Left kidney (tissue), 8 donors: Measurements from ENCODE around the gene EFEMP2. TPM values are rescaled to one million over a fixed set of nuclear protein-coding genes. Genes with fewer than 3 reads are reported as not detected.

Experiments
- DNase-seq: peaks from one replicate; pipeline ENCODE4 v3.0.0-alpha.2; 2013
- long read RNA-seq, 8 donors: transcript quantifications; one replicate each; lab custom pipeline, GENCODE V29; 2026
- polyA plus RNA-seq: library from polyadenylated mRNA; unstranded; fragments of 120-200 nt; gene quantifications from one replicate; pipeline ENCODE4 v1.2.1, GENCODE V29; 2013; ENCODE audit not compliant: insufficient read length

EFEMP2 gene
- 102 TPM for polyA plus RNA-seq
- long read RNA-seq, donor 1, transcript EFEMP2-217 (12 exons, 1,813 nt), result minor isoform, 5 of 87 reads
- long read RNA-seq, donor 1, transcript EFEMP2-201 (11 exons, 2,034 nt), result major isoform, 42 of 87 reads
- long read RNA-seq, donor 1, partial matches to known transcripts, result 36 of 87 reads
- long read RNA-seq, donor 1, other reads (novel, unspliced or antisense), result 0 of 87 reads
- long read RNA-seq, donor 2, transcript EFEMP2-201 (11 exons, 2,034 nt), result major isoform, 24 of 51 reads
- long read RNA-seq, donor 2, transcript EFEMP2-217 (12 exons, 1,813 nt), result minor isoform, 13 of 51 reads
- long read RNA-seq, donor 2, partial matches to known transcripts, result 11 of 51 reads
- long read RNA-seq, donor 2, other reads (novel, unspliced or antisense), result 0 of 51 reads
- long read RNA-seq, donor 3, transcript EFEMP2-201 (11 exons, 2,034 nt), result major isoform, 22 of 58 reads
- long read RNA-seq, donor 3, partial matches to known transcripts, result 29 of 58 reads
- long read RNA-seq, donor 3, other reads (novel, unspliced or antisense), result 0 of 58 reads
- long read RNA-seq, donor 4, partial matches to known transcripts, result 5 of 8 reads
- long read RNA-seq, donor 4, other reads (novel, unspliced or antisense), result 0 of 8 reads
- long read RNA-seq, donor 5, transcript EFEMP2-217 (12 exons, 1,813 nt), result minor isoform, 7 of 70 reads
- long read RNA-seq, donor 5, transcript EFEMP2-201 (11 exons, 2,034 nt), result major isoform, 46 of 70 reads
- long read RNA-seq, donor 5, partial matches to known transcripts, result 14 of 70 reads
- long read RNA-seq, donor 5, other reads (novel, unspliced or antisense), result 0 of 70 reads
- long read RNA-seq, donor 6, transcript EFEMP2-201 (11 exons, 2,034 nt), result major isoform, 33 of 76 reads
- long read RNA-seq, donor 6, transcript EFEMP2-217 (12 exons, 1,813 nt), result minor isoform, 9 of 76 reads
- long read RNA-seq, donor 6, partial matches to known transcripts, result 28 of 76 reads
- long read RNA-seq, donor 6, other reads (novel, unspliced or antisense), result 0 of 76 reads
- long read RNA-seq, donor 7, transcript EFEMP2-217 (12 exons, 1,813 nt), result minor isoform, 12 of 84 reads
- long read RNA-seq, donor 7, transcript EFEMP2-212 (3 exons, 811 nt), result minor isoform, 8 of 84 reads
- long read RNA-seq, donor 7, transcript EFEMP2-201 (11 exons, 2,034 nt), result major isoform, 40 of 84 reads
- long read RNA-seq, donor 7, partial matches to known transcripts, result 23 of 84 reads
- long read RNA-seq, donor 7, other reads (novel, unspliced or antisense), result 0 of 84 reads
- long read RNA-seq, donor 8, transcript EFEMP2-201 (11 exons, 2,034 nt), result major isoform, 18 of 22 reads
- long read RNA-seq, donor 8, partial matches to known transcripts, result 0 of 22 reads
- long read RNA-seq, donor 8, other reads (novel, unspliced or antisense), result 0 of 22 reads

GRCh38 chr11:65872586-65873317, at the start of gene EFEMP2:
EFEMP2 (minus strand) TSS chr11:65872800; CDS start chr11:65872354, 446 bp downstream.
- no peak for DNase-seq

GRCh38 chr11:65921876-65922275, 49.3 kb upstream of the EFEMP2 start:
- DNase-seq, result no peak

- DNase-seq, result no peak
These were observed 48.5 kb upstream of the EFEMP2 start for GRCh38 chr11:65921033-65921555.

GRCh38 chr11:65920372-65920802, 47.8 kb upstream of the EFEMP2 start:
- no peak for DNase-seq

GRCh38 chr11:65919573-65920371, 47.2 kb upstream of the EFEMP2 start:
- no peak for DNase-seq

- DNase-seq, result peak; percentile 98
These were observed 46.6 kb upstream of the EFEMP2 start, which contains the start of gene DRAP1 for GRCh38 chr11:65919141-65919572. DRAP1 (plus strand) TSS chr11:65919426; CDS start chr11:65919502, 76 bp downstream.

GRCh38 chr11:65918211-65919140, 45.9 kb upstream of the EFEMP2 start, which contains the start of gene C11orf68:
C11orf68 (minus strand) TSS chr11:65919062; CDS start chr11:65919031, 31 bp downstream.
- no peak for DNase-seq

- no peak for DNase-seq
These were observed 45.0 kb upstream of the EFEMP2 start for GRCh38 chr11:65917434-65918210.

GRCh38 chr11:65917077-65917433, 44.5 kb upstream of the EFEMP2 start:
- DNase-seq, result no peak

GRCh38 chr11:65916391-65916790, 43.8 kb upstream of the EFEMP2 start:
- no peak for DNase-seq

- DNase-seq, result no peak
These were observed 43.2 kb upstream of the EFEMP2 start for GRCh38 chr11:65915821-65916251.

GRCh38 chr11:65915101-65915820, 42.7 kb upstream of the EFEMP2 start:
- no peak for DNase-seq

GRCh38 chr11:65912845-65913244, 40.2 kb upstream of the EFEMP2 start:
- DNase-seq, result no peak

- no peak for DNase-seq
These were observed 39.3 kb upstream of the EFEMP2 start for GRCh38 chr11:65911682-65912568.

GRCh38 chr11:65907878-65908277, 35.3 kb upstream of the EFEMP2 start:
- no peak for DNase-seq

GRCh38 chr11:65906602-65907001, 34.0 kb upstream of the EFEMP2 start:
- DNase-seq, result no peak
